Measurements from ENCODE around the gene NDNF. TPM values are rescaled to one million over a fixed set of nuclear protein-coding genes. Genes with fewer than 3 reads are reported as not detected.

Gene NDNF
- total RNA-seq, 1 experiment from 2014 or later = 0.22 TPM

- no peak for DNase-seq (ENCODE audit: low read depth, low spot score)
- H3K9me2 ChIP-seq (ENCODE audit: insufficient read depth) = no peaks in the 10 kb centered on the region
- TF ChIP-seq POLR2AphosphoS5 (IDR thresholded peaks at IDR 0.05; ENCODE audit: low read depth, low read length) (no peak), MAX (IDR thresholded peaks at IDR 0.05) (no peak), CEBPB (IDR thresholded peaks at IDR 0.05; ENCODE audit: low read depth) (no peak)
- H3K4me1 ChIP-seq (ENCODE audit: control insufficient read depth in 1 of 2, insufficient read depth in 2 of 2, low read length in 2 of 2) = no peaks in the 10 kb centered on the region
- no peak overlapping the region for H3K4me3 ChIP-seq (replicated peaks in 1 of 2; ENCODE audit: low read depth in 1 of 2, low read length in 2 of 2)
- no peaks in the 10 kb centered on the region for H3K9me3 ChIP-seq (ENCODE audit: control insufficient read depth in 1 of 2, insufficient read depth in 1 of 2, low read depth in 1 of 2, low read length in 2 of 2)
- no peak for ATAC-seq
- H2AFZ ChIP-seq (ENCODE audit: low read depth, low read length, poor library complexity, severe bottlenecking) = no peak overlapping the region
- H3K27ac ChIP-seq (ENCODE audit: low read depth, low read length) = no peak overlapping the region
- CTCF ChIA-PET = no interaction called here
- POLR2A ChIA-PET = no interaction called here
- no peak overlapping the region for H3K9ac ChIP-seq (ENCODE audit: low read length)
- no TSS peak for BruUV-seq (replicated peaks)
- RAD21 ChIA-PET (ENCODE audit: low non-redundant PET in 1 of 2, low total read pairs in 2 of 2, uncharacterized antibody in 2 of 2, unreplicated experiment in 2 of 2) = no interaction called here
- H3K79me2 ChIP-seq (ENCODE audit: insufficient read depth, low read length) = no peaks in the 10 kb centered on the region
- H3K4me2 ChIP-seq (ENCODE audit: low read length) = no peak overlapping the region
- intact Hi-C loops (cut with micrococcal nuclease) = no loop called here
- H3K36me3 ChIP-seq (ENCODE audit: control insufficient read depth in 1 of 2, insufficient read depth in 2 of 2, low read length in 2 of 2) = no peaks in the 10 kb centered on the region
- H3K27me3 ChIP-seq (ENCODE audit: insufficient read depth, low read length) = no peaks in the 10 kb centered on the region
- no peaks in the 10 kb centered on the region for H4K20me1 ChIP-seq (ENCODE audit: insufficient read depth)
Measured at GRCh38 chr4:121014544-121014943, 57.8 kb downstream of the NDNF start.

- Histone ChIP-seq H3K27ac (ENCODE audit: low read depth, low read length) (no peak overlapping the region), H3K4me1 (ENCODE audit: control insufficient read depth in 1 of 2, insufficient read depth in 2 of 2, low read length in 2 of 2) (no peaks in the 10 kb centered on the region), H3K36me3 (ENCODE audit: control insufficient read depth in 1 of 2, insufficient read depth in 2 of 2, low read length in 2 of 2) (no peaks in the 10 kb centered on the region), H3K4me3 (replicated peaks in 1 of 2; ENCODE audit: low read depth in 1 of 2, low read length in 2 of 2) (no peak overlapping the region), H4K20me1 (ENCODE audit: insufficient read depth) (no peaks in the 10 kb centered on the region), H3K9me3 (ENCODE audit: control insufficient read depth in 1 of 2, insufficient read depth in 1 of 2, low read depth in 1 of 2, low read length in 2 of 2) (no peaks in the 10 kb centered on the region), H3K9ac (ENCODE audit: low read length) (no peak overlapping the region), H3K9me2 (ENCODE audit: insufficient read depth) (no peaks in the 10 kb centered on the region), H3K79me2 (ENCODE audit: insufficient read depth, low read length) (no peaks in the 10 kb centered on the region), H3K4me2 (ENCODE audit: low read length) (no peak overlapping the region), H2AFZ (ENCODE audit: low read depth, low read length, poor library complexity, severe bottlenecking) (no peak overlapping the region), H3K27me3 (ENCODE audit: insufficient read depth, low read length) (no peaks in the 10 kb centered on the region)
- CTCF ChIA-PET = no interaction called here
- POLR2A ChIA-PET = no interaction called here
- intact Hi-C loops (cut with micrococcal nuclease) = no loop called here
- ATAC-seq = no peak
- TF ChIP-seq ELF1 (IDR thresholded peaks at IDR 0.05; ENCODE audit: borderline replicate concordance, low read depth) (no peak), MAX (IDR thresholded peaks at IDR 0.05) (no peak), RAD21 (IDR thresholded peaks at IDR 0.05; ENCODE audit: low read depth) (no peak), CBX3 (IDR thresholded peaks at IDR 0.05; ENCODE audit: low read depth) (no peak), SRF (IDR thresholded peaks at IDR 0.05; ENCODE audit: low read depth) (no peak), ZBTB33 (IDR thresholded peaks at IDR 0.05; ENCODE audit: extremely low read depth, insufficient replicate concordance, low read length) (no peak), POLR2A (IDR thresholded peaks at IDR 0.05; ENCODE audit: borderline replicate concordance, extremely low read depth, insufficient read depth, insufficient read length) (no peak)
- TF ChIP-seq, protein P1, sequence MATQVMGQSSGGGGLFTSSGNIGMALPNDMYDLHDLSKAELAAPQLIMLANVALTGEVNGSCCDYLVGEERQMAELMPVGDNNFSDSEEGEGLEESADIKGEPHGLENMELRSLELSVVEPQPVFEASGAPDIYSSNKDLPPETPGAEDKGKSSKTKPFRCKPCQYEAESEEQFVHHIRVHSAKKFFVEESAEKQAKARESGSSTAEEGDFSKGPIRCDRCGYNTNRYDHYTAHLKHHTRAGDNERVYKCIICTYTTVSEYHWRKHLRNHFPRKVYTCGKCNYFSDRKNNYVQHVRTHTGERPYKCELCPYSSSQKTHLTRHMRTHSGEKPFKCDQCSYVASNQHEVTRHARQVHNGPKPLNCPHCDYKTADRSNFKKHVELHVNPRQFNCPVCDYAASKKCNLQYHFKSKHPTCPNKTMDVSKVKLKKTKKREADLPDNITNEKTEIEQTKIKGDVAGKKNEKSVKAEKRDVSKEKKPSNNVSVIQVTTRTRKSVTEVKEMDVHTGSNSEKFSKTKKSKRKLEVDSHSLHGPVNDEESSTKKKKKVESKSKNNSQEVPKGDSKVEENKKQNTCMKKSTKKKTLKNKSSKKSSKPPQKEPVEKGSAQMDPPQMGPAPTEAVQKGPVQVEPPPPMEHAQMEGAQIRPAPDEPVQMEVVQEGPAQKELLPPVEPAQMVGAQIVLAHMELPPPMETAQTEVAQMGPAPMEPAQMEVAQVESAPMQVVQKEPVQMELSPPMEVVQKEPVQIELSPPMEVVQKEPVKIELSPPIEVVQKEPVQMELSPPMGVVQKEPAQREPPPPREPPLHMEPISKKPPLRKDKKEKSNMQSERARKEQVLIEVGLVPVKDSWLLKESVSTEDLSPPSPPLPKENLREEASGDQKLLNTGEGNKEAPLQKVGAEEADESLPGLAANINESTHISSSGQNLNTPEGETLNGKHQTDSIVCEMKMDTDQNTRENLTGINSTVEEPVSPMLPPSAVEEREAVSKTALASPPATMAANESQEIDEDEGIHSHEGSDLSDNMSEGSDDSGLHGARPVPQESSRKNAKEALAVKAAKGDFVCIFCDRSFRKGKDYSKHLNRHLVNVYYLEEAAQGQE (IDR thresholded peaks at IDR 0.05; ENCODE audit: low read depth) = no peak
- no TSS peak for BruUV-seq (replicated peaks)
- no peak for DNase-seq (ENCODE audit: low read depth, low spot score)
- RAD21 ChIA-PET (ENCODE audit: low non-redundant PET in 1 of 2, low total read pairs in 2 of 2, uncharacterized antibody in 2 of 2, unreplicated experiment in 2 of 2) = no interaction called here
Measured at GRCh38 chr4:121011780-121012340, 60.5 kb downstream of the NDNF start.

Data from HCT116 (cell line).